DND-41 (cell line): ENCODE data around the gene DNAJC28.
A peak's percentile ranks its signal among the peaks of the same experiment; 100 is the strongest.

Experiments used
- ATAC-seq: fragments of 200-7000 bp; cut with Tn5 transposase; 3 replicates; pipeline ENCODE4 v1.9.1; 2021; ENCODE audit warnings: low read depth; ENCODE audit not compliant: insufficient read depth
- DNase-seq: peaks from one replicate; pipeline ENCODE4 v3.0.0-alpha.2; 2020
- H2AFZ ChIP-seq: 2 replicates; pipeline ENCODE4 v1.6.0; 2012; ENCODE audit warnings: low read depth, low read length
- H3K27ac ChIP-seq: 2 replicates; pipeline ENCODE4 v1.5.1; 2012; ENCODE audit warnings: low read length, inconsistent platforms
- H3K27me3 ChIP-seq: fragments of 200-600 bp; sonication (generic); 2 replicates; pipeline ENCODE4 v1.6.0; 2012; ENCODE audit warnings: low read length, mild to moderate bottlenecking, inconsistent platforms; ENCODE audit not compliant: insufficient read depth, poor library complexity
- H3K36me3 ChIP-seq: 2 replicates; pipeline ENCODE4 v1.5.1; 2012; ENCODE audit warnings: low read length, inconsistent platforms; ENCODE audit not compliant: insufficient read depth
- H3K4me1 ChIP-seq: 2 replicates; pipeline ENCODE4 v1.5.1; 2012; ENCODE audit warnings: mild to moderate bottlenecking, low read length; ENCODE audit not compliant: insufficient read depth
- H3K4me2 ChIP-seq: 2 replicates; pipeline ENCODE4 v1.6.0; 2012; ENCODE audit warnings: mild to moderate bottlenecking, moderate library complexity, low read length, inconsistent platforms; ENCODE audit not compliant: insufficient read depth
- H3K4me3 ChIP-seq, 2 experiments: fragments of 200-600 bp in 1 of 2; shearing (Covaris generic) in 1 of 2; 2 replicates each; pipeline ENCODE4 v1.5.1; 2012 to 2016; ENCODE audit warnings: inconsistent platforms in 2 of 2, low read length in 2 of 2, mild to moderate bottlenecking in 2 of 2, low read depth in 1 of 2, moderate library complexity in 1 of 2
- H3K79me2 ChIP-seq: 2 replicates; pipeline ENCODE4 v1.6.0; 2012; ENCODE audit warnings: low read length, inconsistent platforms; ENCODE audit not compliant: insufficient read depth
- H3K9ac ChIP-seq: 2 replicates; pipeline ENCODE4 v1.6.0; 2012; ENCODE audit warnings: low read depth, mild to moderate bottlenecking, inconsistent platforms, low read length, moderate library complexity
- H3K9me3 ChIP-seq: 2 replicates; pipeline ENCODE4 v1.5.1; 2012; ENCODE audit warnings: low read length, moderate library complexity, mild to moderate bottlenecking, inconsistent platforms; ENCODE audit not compliant: insufficient read depth, severe bottlenecking
- H4K20me1 ChIP-seq: 2 replicates; pipeline ENCODE4 v1.6.0; 2012; ENCODE audit warnings: low read length; ENCODE audit not compliant: insufficient read depth
- EZH2 ChIP-seq: IDR thresholded peaks from 3 replicates; pipeline ENCODE4 v1.6.1; 2012; ENCODE audit warnings: borderline replicate concordance, low read depth, mild to moderate bottlenecking, moderate library complexity, low read length, inconsistent platforms; ENCODE audit not compliant: severe bottlenecking
- TF ChIP-seq, protein P1 (sequence below): IDR thresholded peaks from 2 replicates; pipeline ENCODE4 v1.5.1; 2012; ENCODE audit warnings: borderline replicate concordance, low read length, moderate library complexity, mild to moderate bottlenecking; ENCODE audit not compliant: poor library complexity, severe bottlenecking; ENCODE audit errors: extremely low read depth

The DNAJC28 gene

GRCh38 chr21:33496345-33496744, 4.8 kb upstream of the DNAJC28 start:
- H2AFZ ChIP-seq, result no peak overlapping the region
- peaks cover 9% of the 10 kb centered on the region; the same call in 1 of the 2 replicates for H3K4me1 ChIP-seq
- no peaks in the 10 kb centered on the region for H3K9me3 ChIP-seq
- H3K79me2 ChIP-seq, result no peaks in the 10 kb centered on the region
- no peak overlapping the region for H3K9ac ChIP-seq
- no peaks in the 10 kb centered on the region for H3K27me3 ChIP-seq
- no peaks in the 10 kb centered on the region for H3K36me3 ChIP-seq
- DNase-seq (no peak), ATAC-seq (no peak)
- H3K27ac ChIP-seq, result no peak overlapping the region
- no peak overlapping the region for H3K4me2 ChIP-seq
- no peak for TF ChIP-seq EZH2
- TF ChIP-seq, protein P1, sequence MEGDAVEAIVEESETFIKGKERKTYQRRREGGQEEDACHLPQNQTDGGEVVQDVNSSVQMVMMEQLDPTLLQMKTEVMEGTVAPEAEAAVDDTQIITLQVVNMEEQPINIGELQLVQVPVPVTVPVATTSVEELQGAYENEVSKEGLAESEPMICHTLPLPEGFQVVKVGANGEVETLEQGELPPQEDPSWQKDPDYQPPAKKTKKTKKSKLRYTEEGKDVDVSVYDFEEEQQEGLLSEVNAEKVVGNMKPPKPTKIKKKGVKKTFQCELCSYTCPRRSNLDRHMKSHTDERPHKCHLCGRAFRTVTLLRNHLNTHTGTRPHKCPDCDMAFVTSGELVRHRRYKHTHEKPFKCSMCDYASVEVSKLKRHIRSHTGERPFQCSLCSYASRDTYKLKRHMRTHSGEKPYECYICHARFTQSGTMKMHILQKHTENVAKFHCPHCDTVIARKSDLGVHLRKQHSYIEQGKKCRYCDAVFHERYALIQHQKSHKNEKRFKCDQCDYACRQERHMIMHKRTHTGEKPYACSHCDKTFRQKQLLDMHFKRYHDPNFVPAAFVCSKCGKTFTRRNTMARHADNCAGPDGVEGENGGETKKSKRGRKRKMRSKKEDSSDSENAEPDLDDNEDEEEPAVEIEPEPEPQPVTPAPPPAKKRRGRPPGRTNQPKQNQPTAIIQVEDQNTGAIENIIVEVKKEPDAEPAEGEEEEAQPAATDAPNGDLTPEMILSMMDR, result no peak
- no peaks in the 10 kb centered on the region for H4K20me1 ChIP-seq
- no peak overlapping the region for H3K4me3 ChIP-seq

DNA sequence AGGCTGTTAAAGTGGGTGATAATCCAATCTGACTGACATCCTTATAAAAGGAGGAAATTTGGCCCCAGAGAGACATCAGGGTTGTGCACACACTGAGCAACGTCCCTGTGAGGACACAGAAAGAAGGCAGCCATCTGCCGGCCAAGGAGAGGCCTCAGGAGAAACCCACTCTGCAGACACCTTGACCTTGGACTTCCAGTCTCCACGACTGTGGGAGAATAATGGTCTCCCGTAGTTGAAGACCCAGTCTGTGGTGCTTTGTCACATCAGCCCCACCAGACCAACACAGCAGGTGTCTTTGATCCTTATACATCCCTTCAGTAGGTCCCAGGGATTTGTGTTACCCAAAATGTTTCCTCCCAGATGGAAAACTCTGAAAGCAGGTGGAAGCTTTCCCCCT, 4.2 kb upstream of the DNAJC28 start:
- no peak overlapping the region for H3K4me2 ChIP-seq
- H4K20me1 ChIP-seq, result no peaks in the 10 kb centered on the region
- H2AFZ ChIP-seq, result no peak overlapping the region

DNA sequence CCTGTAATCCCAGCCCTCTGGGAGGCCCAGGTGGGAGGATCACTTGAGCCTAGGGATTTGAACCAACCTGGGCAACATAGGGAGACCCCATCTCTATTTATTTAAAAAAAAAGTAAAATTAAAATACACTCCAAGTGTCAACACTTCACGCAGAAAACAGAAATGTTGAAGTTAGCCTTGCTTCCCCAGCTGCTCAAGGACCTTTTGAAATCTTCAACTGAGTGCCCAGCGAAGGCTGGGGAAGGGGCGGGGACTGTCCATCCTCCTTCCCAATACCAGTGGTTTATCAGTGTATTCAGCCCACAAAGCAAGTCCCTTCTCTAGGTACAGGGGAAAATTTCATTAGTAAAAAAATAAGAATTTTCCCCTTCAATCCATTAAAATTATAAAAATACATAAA, 2.2 kb upstream of the DNAJC28 start:
- H3K27ac ChIP-seq, result no peak overlapping the region
- no peak overlapping the region for H3K4me3 ChIP-seq
- H2AFZ ChIP-seq, result no peak overlapping the region
- DNase-seq (no peak), ATAC-seq (no peak)
- H3K9me3 ChIP-seq, result no peaks in the 10 kb centered on the region
- H3K36me3 ChIP-seq, result no peaks in the 10 kb centered on the region
- H3K79me2 ChIP-seq, result no peaks in the 10 kb centered on the region
- no peaks in the 10 kb centered on the region for H3K27me3 ChIP-seq
- H4K20me1 ChIP-seq, result no peaks in the 10 kb centered on the region
- no peak for TF ChIP-seq EZH2
- TF ChIP-seq, protein P1, result no peak
- no peak overlapping the region for H3K9ac ChIP-seq
- H3K4me2 ChIP-seq, result no peak overlapping the region
- H3K4me1 ChIP-seq, result peaks cover 16% of the 10 kb centered on the region

More for the DNA sequence above, 4.2 kb upstream of the DNAJC28 start:
- ATAC-seq (no peak), DNase-seq (no peak)
- peaks cover 14% of the 10 kb centered on the region for H3K4me1 ChIP-seq
- no peaks in the 10 kb centered on the region for H3K9me3 ChIP-seq
- H3K79me2 ChIP-seq, result no peaks in the 10 kb centered on the region
- H3K27me3 ChIP-seq, result no peaks in the 10 kb centered on the region
- no peaks in the 10 kb centered on the region for H3K36me3 ChIP-seq
- no peak overlapping the region for H3K9ac ChIP-seq
- H3K4me3 ChIP-seq, result no peak overlapping the region
- H3K27ac ChIP-seq, result no peak overlapping the region
- TF ChIP-seq, protein P1, result no peak
- TF ChIP-seq EZH2, result no peak

GRCh38 chr21:33492571-33492970, 1.1 kb upstream of the DNAJC28 start:
- DNase-seq (no peak), ATAC-seq (no peak)
- Histone ChIP-seq H4K20me1 (no peaks in the 10 kb centered on the region), H3K27ac (no peak overlapping the region), H3K9ac (0 out of 2 replicates have a peak overlapping the region, but pooled peaks have one; percentile 56), H3K4me2 (peak overlapping the region; percentile 69), H3K27me3 (no peaks in the 10 kb centered on the region), H3K4me1 (peaks cover 16% of the 10 kb centered on the region), H3K4me3 (no peak overlapping the region), H3K79me2 (no peaks in the 10 kb centered on the region), H3K36me3 (no peaks in the 10 kb centered on the region), H3K9me3 (no peaks in the 10 kb centered on the region), H2AFZ (no peak overlapping the region)
- no peak for TF ChIP-seq EZH2
- TF ChIP-seq, protein P1, result no peak
